Panc1 (cell line): ENCODE results near the gene LMF1. TPM values are rescaled to one million over a fixed set of nuclear protein-coding genes. Genes with fewer than 3 reads are reported as not detected.

Source experiments
- ATAC-seq: fragments of 200-7000 bp; cut with Tn5 transposase; 2 replicates; pipeline ENCODE4 v1.9.1; 2020; ENCODE audit warnings: mild to moderate bottlenecking, moderate library complexity
- BruUV-seq: library from RNA; stranded (reverse); fragments of 400-500 nt; replicated peaks from 2 replicates; lab custom pipeline; 2021; lab: Mats Ljungman, UMichigan
- CTCF ChIA-PET: fragments of 300-600 bp; sonication (Branson Sonifier 250); formaldehyde crosslinking; loops from one replicate; lab custom pipeline; 2022; ENCODE audit warnings: antibody characterized with exemption; lab: Charles Lee
- POLR2A ChIA-PET: fragments of 300-600 bp; sonication (Branson Sonifier 250); formaldehyde crosslinking; loops from one replicate; lab custom pipeline; 2022; ENCODE audit warnings: antibody characterized with exemption; lab: Charles Lee
- DNase-seq: peaks from one replicate; pipeline ENCODE4 v3.0.0-alpha.2; 2010; ENCODE audit warnings: low read depth, low spot score
- H3K27ac ChIP-seq: 2 replicates; pipeline ENCODE4 v1.5.1; 2011; ENCODE audit warnings: mild to moderate bottlenecking, low read length, inconsistent platforms
- H3K27me3 ChIP-seq: fragments of 200-500 bp; sonication (Bioruptor generic); 2 replicates; pipeline ENCODE4 v1.6.0; 2014; ENCODE audit warnings: low read length, inconsistent platforms; ENCODE audit not compliant: control insufficient read depth, insufficient read depth
- H3K36me3 ChIP-seq: fragments of 200-500 bp; sonication (Bioruptor generic); 2 replicates; pipeline ENCODE4 v1.5.1; 2014; ENCODE audit warnings: inconsistent platforms, mild to moderate bottlenecking, low read length, moderate library complexity; ENCODE audit not compliant: control insufficient read depth, insufficient read depth
- H3K4me1 ChIP-seq: 2 replicates; pipeline ENCODE4 v1.5.1; 2011; ENCODE audit warnings: inconsistent platforms, mild to moderate bottlenecking, low read length, moderate library complexity; ENCODE audit not compliant: control insufficient read depth, insufficient read depth
- H3K4me3 ChIP-seq, 2 experiments: 2 replicates each; pipeline ENCODE4 v1.5.1; 2011 to 2012; ENCODE audit warnings: low read depth in 2 of 2, low read length in 2 of 2, mild to moderate bottlenecking in 2 of 2, inconsistent platforms in 1 of 2, moderate library complexity in 1 of 2
- H3K9me3 ChIP-seq: fragments of 200-500 bp; sonication (Bioruptor generic); 2 replicates; pipeline ENCODE4 v1.5.1; 2014; ENCODE audit warnings: low read depth, mild to moderate bottlenecking, inconsistent platforms, low read length, moderate library complexity; ENCODE audit not compliant: control insufficient read depth, insufficient read depth
- CTCF ChIP-seq: fragments of 450-650 bp; IDR thresholded peaks from 2 replicates; pipeline ENCODE4 v1.5.1; 2017; ENCODE audit warnings: mild to moderate bottlenecking
- POLR2AphosphoS5 ChIP-seq: IDR thresholded peaks from 2 replicates; pipeline ENCODE4 v1.6.1; 2012; ENCODE audit warnings: mild to moderate bottlenecking, low read depth, low read length, moderate library complexity
- SIN3A ChIP-seq: IDR thresholded peaks from 2 replicates; pipeline ENCODE4 v1.6.1; 2012; ENCODE audit warnings: low read depth, mild to moderate bottlenecking, low read length, moderate library complexity, borderline replicate concordance; ENCODE audit not compliant: insufficient read depth
- TCF7L2 ChIP-seq: IDR thresholded peaks from 2 replicates; pipeline ENCODE4 v1.6.1; 2011; ENCODE audit warnings: mild to moderate bottlenecking, low read depth, low read length, inconsistent platforms
- in situ Hi-C: cut with HindIII; loops from 2 replicates; pipeline ENCODE4 v1.10.0; 2016; ENCODE audit warnings: low sequenced_read_pairs, low pct_unique_long_range_greater_than_20kb
- intact Hi-C: fragments of 100-400 bp; cut with micrococcal nuclease; formaldehyde crosslinking; loops from one replicate; pipeline ENCODE4 v1.10.0; 2022; ENCODE audit not compliant: unreplicated experiment
- total RNA-seq: library from RNA; stranded (reverse); gene quantifications from one replicate; pipeline ENCODE4 v1.2.1, GENCODE V29; 2021; ENCODE audit not compliant: unreplicated experiment
- TF ChIP-seq, protein P1 (sequence below), 2 experiments: IDR thresholded peaks; 2 replicates each; pipeline ENCODE4 v1.6.1; 2011 to 2012; ENCODE audit warnings: low read depth in 2 of 2, control low read depth in 1 of 2, low read length in 1 of 2, mild to moderate bottlenecking in 1 of 2, moderate library complexity in 1 of 2; ENCODE audit not compliant: insufficient read depth in 1 of 2

LMF1 gene
- total RNA-seq, 1 experiment from 2014 or later: 24.3 TPM

DNA sequence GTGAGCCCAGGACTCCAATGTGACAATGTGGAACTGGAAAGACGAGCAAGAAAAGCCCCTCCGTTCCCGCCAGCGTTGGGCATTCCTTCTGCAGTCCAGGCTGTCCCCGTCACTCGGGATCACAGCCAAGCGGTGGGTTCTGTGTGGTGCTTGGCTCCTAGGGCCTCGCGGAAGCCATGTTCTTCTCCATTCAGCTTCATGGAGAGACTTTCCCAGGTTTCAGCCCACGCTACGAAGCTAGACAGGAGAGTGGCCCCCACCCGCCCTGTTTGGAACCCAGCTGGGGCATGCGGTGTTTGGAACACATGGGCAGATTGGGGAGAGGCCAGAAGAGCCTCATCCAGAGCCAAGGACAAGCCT is 5.8 kb downstream of the LMF1 start:
- Histone ChIP-seq H3K27ac (peak overlapping the region; percentile 71), H3K4me3 (peak overlapping the region in 1 of 2 experiments; percentile 23; a peak in 2 of 4 replicates), H3K27me3 (no peaks in the 10 kb centered on the region), H3K36me3 (no peaks in the 10 kb centered on the region), H3K9me3 (peaks cover 3% of the 10 kb centered on the region; the same call in 1 of the 2 replicates), H3K4me1 (peaks cover 34% of the 10 kb centered on the region)
- intact Hi-C loops: no loop called here
- no peak for DNase-seq
- ChIA-PET POLR2A (no interaction called here), CTCF (no interaction called here)
- TF ChIP-seq CTCF (no peak), TCF7L2 (no peak), POLR2AphosphoS5 (no peak), SIN3A (no peak)
- TF ChIP-seq, protein P1, sequence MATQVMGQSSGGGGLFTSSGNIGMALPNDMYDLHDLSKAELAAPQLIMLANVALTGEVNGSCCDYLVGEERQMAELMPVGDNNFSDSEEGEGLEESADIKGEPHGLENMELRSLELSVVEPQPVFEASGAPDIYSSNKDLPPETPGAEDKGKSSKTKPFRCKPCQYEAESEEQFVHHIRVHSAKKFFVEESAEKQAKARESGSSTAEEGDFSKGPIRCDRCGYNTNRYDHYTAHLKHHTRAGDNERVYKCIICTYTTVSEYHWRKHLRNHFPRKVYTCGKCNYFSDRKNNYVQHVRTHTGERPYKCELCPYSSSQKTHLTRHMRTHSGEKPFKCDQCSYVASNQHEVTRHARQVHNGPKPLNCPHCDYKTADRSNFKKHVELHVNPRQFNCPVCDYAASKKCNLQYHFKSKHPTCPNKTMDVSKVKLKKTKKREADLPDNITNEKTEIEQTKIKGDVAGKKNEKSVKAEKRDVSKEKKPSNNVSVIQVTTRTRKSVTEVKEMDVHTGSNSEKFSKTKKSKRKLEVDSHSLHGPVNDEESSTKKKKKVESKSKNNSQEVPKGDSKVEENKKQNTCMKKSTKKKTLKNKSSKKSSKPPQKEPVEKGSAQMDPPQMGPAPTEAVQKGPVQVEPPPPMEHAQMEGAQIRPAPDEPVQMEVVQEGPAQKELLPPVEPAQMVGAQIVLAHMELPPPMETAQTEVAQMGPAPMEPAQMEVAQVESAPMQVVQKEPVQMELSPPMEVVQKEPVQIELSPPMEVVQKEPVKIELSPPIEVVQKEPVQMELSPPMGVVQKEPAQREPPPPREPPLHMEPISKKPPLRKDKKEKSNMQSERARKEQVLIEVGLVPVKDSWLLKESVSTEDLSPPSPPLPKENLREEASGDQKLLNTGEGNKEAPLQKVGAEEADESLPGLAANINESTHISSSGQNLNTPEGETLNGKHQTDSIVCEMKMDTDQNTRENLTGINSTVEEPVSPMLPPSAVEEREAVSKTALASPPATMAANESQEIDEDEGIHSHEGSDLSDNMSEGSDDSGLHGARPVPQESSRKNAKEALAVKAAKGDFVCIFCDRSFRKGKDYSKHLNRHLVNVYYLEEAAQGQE (IDR thresholded peaks at IDR 0.05; ENCODE audit: insufficient read depth in 1 of 2, low read depth in 2 of 2, low read length in 1 of 2): no peak
- in situ Hi-C loops: no loop called here
- no peak; the same call in 1 of the 2 replicates for ATAC-seq
- no TSS peak for BruUV-seq

DNA sequence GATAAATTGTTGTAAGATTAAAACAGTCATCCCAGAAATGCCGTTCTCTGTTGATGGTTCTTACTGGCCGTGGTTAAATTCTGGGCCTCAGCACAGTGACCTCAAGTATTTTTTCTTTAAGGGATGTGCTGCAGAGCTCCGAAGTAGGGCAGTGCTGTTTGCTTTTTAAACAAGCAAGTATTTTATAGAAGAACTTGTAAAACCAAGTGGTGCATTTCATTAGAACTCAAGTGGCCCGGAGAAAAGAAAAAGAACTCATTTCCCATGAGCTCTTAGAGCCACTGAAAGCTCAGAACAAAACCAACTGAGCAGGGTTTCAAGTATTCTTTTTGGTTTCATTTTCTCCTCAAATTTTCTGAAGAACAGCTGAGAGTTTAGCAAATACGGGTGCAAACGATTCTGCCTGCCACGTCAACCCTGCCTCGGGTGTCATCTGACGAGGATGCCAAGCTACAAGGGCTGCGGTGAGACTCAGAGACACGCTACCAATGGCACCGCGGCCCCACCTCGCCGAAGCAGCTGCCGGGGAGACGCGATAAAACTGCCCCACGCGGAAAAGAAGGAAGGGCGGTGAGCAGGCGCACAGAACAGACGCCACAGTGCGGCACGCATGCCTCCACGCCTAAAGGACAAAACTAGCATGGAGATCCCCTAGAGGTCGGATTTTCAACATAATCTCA is 6.3 kb downstream of the LMF1 start:
- ChIA-PET CTCF (interaction anchor here (0.6 kb wide), 1 partner anchor 68 kb away, joined by 4 read pairs; no protein-coding TSS in a partner anchor), POLR2A (interaction anchor here (0.6 kb wide), 2 partner anchors 101 to 255 kb away, joined by 4 read pairs; no protein-coding TSS in a partner anchor)
- intact Hi-C loops (no loop called here), in situ Hi-C loops (no loop called here)
- Histone ChIP-seq H3K9me3 (peaks cover 3% of the 10 kb centered on the region; the same call in 1 of the 2 replicates), H3K27ac (peak overlapping the region; percentile 71), H3K4me1 (peaks cover 30% of the 10 kb centered on the region), H3K27me3 (no peaks in the 10 kb centered on the region), H3K4me3 (peak overlapping the region; percentile 7 to 23; a peak in 3 of 4 replicates), H3K36me3 (no peaks in the 10 kb centered on the region)
- TF ChIP-seq TCF7L2: peak; percentile 52
- TF ChIP-seq, protein P1 (IDR thresholded peaks at IDR 0.05; ENCODE audit: insufficient read depth in 1 of 2, low read depth in 2 of 2, low read length in 1 of 2): no peak
- ATAC-seq: peak; percentile 61
- no TSS peak for BruUV-seq
- no peak for DNase-seq
